LNCAP (cell line): ENCODE data around the gene KANK3.

Experiments
- CTCF ChIP-seq: fragments of 450-650 bp; IDR thresholded peaks from 2 replicates; pipeline ENCODE4 v1.5.1; 2017; ENCODE audit warnings: mild to moderate bottlenecking

The KANK3 gene

DNA sequence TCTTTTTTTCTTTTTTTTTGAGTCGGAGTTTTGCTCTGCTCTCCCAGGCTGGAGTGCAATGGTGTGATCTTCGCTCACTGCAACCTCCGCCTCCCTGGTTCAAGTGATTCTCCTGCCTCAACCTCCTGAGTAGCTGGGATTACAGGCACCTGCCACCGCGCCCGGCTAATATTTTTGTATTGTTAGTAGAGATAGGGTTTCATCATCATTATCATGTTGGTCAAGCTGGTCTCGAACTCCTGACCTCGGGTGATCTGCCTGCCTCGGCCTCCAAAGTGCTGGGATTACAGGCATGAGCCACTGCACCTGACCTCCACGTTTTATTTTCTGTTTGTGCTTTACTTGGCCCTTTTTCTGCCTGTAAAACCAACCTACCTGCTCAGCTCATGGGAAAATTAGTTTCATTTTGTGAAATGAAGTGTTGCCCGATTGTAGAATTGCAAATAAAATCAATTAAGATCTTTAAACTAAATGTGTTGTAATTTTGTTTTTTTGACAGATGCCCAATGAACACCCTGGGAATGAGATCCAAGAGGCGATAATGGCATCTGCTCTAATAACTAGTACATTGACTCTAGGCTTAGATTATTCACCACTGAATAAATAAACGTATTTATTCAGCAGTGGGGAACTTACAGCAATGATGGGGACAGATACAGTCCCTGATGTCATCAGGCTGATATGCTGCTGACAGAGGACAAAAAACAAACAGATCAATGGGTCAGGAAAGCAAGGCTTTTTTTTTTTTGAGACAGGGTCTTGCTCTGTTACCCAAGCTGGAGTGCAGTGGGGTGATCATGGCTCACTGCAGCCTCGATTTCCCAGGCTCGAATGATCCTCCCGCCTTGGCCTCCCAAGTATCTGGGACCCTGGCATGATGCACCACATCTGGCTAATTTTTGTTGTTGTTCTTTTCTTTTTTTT, 44.9 kb upstream of the KANK3 start:
- no peak for TF ChIP-seq CTCF

DNA sequence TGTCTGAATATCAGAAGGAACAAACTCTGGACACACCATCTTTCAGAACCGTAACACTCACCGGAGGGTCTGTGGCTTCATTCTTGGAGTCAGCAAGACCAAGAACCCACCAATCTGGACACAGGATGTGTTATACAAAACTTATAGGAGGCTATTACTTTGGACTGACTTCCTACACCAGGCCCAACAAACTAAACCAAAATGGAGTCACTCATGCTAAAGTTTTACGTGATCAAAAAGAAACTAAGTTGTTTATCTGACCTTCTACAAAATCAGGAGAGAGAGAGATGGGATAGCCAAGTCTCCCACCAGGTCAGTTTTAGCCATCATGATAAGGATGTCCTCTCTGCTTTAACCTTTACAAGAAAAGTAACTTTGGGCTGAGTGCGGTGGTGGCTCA, 43.9 kb upstream of the KANK3 start:
- TF ChIP-seq CTCF, result no peak

GRCh38 chr19:8377598-8377997, 34.5 kb upstream of the KANK3 start:
- no peak for TF ChIP-seq CTCF

DNA sequence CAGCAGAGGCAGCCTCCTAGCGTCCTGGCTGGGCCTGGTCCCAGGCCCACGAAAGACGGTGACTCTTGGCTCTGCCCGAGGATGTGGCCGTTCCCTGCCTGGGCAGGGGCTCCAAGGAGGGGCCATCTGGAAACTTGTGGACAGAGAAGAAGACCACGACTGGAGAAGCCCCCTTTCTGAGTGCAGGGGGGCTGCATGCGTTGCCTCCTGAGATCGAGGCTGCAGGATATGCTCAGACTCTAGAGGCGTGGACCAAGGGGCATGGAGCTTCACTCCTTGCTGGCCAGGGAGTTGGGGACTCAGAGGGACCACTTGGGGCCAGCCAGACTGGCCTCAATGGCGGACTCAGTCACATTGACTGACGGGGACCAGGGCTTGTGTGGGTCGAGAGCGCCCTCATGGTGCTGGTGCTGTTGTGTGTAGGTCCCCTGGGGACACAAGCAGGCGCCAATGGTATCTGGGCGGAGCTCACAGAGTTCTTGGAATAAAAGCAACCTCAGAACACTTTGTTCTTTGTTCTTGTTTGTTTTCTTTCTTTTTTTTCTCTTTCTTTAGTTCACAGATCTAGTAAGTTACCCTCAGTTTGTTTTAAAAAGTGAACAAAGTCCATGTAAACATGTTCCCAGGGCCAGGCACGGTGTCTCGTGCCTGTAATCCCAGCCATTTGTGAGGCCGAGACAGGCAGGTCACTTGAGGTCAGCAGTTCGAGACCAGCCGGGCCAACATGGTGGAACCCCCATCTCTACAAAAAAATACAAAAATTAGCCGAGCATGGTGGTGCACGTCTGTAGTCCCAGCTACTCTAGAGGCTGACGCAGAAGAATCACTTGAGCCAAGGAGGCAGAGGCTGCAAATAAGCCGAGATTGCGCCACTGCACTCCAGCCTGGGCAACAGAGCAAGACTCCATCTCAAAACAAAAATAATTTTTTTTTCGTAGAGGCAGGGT, 31.1 kb upstream of the KANK3 start:
- TF ChIP-seq CTCF, result no peak

DNA sequence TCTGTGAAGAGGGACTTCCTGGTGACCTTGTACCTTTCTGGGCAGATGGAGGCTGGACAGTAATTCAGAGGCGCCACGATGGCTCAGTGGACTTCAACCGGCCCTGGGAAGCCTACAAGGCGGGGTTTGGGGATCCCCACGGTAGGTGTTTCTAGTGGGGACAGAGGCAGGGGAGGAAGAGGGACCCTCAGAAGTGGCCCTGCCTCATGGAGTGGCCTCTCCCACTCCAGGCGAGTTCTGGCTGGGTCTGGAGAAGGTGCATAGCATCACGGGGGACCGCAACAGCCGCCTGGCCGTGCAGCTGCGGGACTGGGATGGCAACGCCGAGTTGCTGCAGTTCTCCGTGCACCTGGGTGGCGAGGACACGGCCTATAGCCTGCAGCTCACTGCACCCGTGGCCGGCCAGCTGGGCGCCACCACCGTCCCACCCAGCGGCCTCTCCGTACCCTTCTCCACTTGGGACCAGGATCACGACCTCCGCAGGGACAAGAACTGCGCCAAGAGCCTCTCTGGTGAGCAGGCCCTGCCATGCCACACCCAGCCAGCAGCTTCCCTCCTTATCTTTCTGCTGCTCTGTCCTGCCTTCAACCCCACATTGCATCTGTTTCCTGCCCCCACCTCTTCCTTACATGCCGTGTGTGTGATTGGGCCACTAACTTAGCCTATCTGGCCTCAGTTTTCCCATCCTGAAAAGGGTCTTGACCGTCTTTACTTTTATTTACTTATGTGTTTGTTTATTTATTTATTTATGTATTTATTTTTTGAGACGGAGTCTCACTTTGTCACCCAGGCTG, 28.1 kb upstream of the KANK3 start:
- TF ChIP-seq CTCF, result no peak

GRCh38 chr19:8370176-8371010, 27.3 kb upstream of the KANK3 start:
- no peak for TF ChIP-seq CTCF
